Activated T-cell treated with anti-CD3 and anti-CD28 coated beads for 1 hour (primary cell): ENCODE measurements around the gene NAPSA.

Experiments used
- DNase-seq: peaks from one replicate; pipeline ENCODE4 v3.0.0-alpha.2; 2020; ENCODE audit warnings: low read depth

NAPSA gene

DNA sequence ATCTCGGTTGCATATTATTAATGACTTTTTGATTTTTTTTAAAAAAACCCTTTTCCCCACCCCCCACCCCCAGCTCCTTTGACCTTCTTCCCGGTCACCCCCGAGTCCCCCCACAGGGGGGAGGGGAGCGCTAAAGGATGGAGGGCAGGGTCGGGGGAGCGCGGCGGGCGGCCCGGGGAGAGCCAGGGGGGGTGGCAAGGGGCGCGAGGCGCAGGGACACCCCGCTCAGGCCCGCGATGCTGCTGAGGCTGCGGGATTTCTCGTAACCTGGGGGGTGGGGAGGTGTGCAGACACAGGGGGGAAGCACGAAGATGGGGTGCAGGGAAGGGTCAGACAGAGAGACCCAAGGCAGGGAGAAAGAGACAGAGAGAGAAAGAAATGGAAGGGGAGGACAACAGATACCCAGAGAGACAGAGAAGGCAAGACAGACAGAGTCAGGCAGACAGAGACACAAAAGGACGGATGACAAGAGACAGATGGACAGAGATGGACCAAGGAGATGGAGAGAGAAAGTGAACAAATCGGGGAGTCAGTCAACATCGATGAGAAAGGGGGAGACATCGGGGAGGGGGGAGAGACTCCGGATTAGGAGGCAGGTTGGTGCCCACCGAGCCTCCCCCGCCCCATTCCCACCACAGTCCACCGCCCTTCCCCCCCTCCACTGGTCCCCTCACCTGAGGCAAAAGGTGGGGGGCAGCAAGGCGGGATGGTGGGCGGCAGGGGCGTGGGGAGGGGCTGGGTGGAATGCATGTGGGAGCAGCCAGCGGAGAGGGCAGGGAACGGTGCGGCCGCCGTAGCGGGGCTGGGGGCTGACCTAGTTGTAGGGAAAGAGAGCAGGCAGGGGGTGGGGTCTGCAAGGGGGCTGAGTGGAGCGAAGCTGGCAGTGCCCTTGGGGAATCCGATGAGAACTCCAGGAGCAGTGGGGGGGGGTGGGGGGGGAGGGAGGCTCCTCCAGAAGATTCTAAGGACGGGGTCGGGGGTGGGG is 50.4 kb downstream of the NAPSA start:
- no peak for DNase-seq

DNA sequence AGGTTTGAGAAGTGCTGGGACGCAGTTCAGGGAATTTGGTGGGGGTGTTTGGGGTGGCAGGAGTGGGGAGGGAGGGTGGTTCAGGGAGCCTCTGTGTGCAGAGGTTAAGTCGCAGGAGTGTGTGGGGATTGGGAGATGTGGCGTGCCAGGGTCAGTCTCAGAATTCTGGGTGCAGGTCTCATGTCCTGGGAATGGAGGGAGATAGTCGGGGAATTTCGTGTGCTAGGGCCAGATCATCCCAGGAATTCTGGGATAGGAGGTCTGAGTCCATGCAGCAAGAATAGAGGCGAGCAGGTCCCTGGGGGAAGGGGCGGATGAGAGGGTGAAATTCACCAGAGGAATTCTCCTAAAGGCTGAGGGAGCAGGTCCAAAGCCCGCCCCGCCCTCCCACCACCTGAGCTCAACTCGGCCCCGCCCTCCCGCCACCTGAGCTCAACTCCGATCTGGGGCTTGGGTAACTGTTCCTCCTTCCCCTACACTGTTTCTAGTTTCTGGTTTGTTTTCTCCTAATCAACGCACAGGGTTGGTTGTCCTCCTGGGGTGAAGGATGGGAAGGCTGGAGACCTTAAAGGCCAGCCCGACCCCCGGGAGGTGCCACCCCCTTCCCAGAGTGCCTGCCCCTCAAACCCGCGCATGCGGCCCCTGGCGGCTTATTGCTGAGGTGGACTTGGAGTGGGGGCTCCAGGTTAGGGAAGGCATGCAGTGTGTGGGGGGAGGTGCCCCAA is 51.5 kb downstream of the NAPSA start:
- no peak for DNase-seq

DNA sequence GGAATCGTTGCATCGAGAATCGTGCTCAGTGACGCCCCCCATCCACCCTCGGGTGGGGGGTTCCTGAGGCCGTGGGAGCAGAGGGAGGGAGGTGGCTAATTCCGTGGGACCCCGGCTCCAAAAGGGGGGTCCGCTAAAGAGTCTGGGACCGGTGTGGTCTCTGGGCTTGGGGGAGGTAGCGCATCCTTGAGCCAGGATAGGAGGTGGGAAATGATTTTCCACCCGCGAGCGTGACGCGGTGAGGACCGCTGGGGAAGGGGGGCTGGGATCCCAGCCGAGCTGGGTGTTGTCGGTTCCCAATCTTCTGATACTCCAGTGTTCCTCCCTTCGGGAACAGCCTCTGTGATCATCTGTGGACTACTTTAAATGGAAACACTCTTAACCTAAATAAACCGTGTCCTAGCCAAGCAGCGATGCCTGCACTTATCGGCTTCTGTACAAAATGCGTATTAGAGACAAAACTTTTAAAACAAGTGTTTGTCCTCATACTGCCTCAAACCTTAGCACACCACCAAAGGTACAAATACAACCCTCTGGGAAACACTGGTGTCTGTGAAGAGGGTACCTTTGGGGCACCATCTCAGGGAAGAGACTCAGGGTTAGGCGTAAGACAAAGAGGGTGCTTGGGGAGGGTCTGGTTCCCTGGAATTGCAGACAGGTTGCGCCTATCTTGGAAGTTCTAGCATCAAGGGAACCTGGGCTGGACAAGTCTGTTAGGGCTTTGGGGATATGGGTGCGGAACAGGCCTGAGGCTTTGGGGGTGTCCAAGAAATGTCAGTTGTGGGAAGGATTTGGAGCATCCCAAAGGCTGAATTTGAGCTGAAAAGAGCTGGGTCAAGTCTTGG is 52.2 kb downstream of the NAPSA start:
- no peak for DNase-seq

DNA sequence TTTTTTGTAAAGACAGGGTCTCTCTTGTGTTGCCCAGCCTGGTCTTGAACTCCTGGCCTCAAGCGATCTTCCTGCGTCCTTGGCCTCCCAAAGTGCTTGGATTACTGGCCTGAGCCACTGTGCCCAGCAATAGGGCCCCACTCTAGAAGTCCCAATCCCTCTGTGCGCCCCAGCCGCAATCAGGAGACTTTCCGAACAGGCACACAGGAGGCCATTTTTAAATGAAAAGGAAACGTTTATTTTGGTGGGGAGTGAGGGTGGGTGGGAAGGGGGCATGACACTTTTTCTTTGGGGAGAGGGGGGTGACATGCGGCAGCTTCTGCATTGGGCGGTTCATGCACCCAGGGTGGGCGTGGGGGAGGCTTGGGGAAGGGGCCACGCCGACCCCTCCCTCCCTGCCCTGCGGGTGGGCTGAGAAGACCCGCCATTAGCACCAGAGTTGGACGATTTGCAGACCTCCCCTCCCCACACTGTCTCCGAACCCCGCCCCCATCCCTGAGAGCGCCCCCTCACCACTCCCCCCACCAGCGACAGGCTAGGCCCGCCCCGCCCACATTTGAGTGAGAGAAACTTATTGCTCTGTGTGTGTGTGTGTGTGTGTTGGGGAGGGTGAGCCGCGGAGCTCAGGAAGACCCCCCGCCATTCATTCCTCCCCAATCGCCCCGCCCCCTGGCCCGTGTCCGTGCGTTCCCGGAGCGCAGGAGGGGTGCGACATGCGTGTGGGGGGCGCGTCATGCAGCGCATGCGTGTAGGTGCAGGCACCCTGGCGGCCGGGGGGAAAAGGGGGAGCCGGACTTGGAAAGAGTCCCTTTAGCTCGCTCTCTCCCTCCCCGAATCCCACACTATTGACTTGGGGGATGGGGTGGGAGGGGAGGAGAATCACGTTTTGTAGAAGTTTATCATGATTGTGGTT is 53.5 kb downstream of the NAPSA start:
- DNase-seq, result no peak

DNA sequence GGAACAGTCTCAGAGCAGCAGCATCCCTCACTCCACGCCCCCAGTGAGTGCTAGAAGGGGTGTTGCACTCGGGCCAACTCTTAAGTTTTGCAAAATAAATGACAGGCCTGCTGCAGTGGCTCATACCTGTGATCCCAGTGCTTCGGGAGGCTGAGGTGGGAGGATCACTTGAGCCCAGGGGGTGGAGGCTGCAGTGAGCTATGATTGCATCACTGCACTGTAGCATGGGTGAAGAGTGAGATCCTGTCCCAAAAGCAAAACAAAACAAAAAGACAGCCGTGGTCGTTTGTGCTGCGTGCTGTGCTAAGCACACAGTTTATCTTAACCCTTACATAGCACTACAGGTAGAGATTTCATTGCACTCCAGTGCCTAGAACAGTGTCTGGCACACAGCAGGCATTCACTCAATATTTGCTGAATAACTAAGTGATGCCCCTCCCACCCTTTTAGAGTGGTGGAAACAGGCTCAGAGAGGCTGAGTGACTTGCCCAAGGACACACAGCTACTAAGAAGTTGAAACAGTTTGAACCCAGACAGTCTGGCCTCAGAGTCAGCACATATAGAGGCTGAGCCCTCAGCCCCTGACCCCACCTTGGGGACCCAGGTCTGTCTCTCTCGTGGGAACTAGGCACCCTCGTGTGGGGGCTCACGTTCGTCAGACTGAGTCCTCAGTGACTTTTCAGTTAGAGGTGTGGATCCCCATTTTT is 54.5 kb downstream of the NAPSA start:
- no peak for DNase-seq

DNA sequence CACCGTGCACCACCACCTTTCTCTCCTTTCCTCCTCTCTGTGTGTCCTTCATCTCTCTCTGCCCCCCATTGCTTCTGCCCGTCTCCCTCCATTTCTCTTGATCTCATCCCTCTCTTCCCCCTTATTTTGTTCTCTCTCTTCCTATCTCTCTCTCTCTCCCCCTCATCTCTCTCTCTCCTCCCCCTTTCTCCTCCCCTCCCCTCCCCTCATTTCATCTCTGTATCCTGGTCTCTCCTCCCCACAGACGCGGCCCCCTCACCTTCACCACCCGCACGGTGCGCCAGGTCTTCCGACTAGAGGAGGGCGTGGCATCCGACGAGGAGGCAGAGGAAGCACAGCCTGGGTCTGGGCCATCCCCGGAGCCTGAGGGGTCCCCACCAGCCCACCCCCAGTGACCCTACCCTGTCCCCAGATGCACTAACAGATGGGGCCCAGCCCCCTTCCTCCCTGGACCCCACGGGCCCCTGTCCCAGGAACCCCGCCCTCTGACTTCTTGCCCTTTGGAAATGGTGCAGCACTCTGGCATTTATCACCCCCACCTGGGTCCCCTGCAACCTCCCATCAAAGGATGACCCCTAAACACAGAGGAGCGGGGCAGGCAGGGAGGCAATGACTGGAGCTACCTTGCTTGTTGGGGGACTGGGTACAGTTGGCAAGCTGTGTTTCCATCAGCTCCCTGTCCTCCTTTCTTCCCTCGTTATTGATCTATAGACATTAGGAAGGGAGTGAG is 55.9 kb downstream of the NAPSA start:
- no peak for DNase-seq

DNA sequence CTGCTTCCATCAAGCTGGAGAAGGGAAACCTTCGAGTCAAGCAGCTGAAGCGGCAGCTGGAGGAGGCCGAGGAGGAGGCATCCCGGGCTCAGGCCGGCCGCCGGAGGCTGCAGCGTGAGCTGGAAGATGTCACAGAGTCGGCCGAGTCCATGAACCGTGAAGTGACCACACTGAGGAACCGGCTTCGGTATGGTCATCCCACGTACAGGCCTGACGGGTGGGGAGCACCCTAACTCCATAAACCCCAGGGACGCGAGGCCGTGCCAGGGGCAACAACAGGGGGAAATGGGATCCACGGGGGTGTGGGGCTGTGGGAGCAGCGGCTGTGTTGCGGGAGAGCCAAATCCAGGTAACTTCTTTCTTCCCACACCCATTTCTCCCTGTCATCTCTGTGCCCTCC is 56.4 kb downstream of the NAPSA start:
- DNase-seq, result no peak
